Heart right ventricle (tissue), 16 donors: ENCODE results near the gene MINK1. TPM values are rescaled to one million over a fixed set of nuclear protein-coding genes. Genes with fewer than 3 reads are reported as not detected.
A peak's percentile ranks its signal among the peaks of the same experiment; 100 is the strongest.
"Not testable (repeated sequence)": the region's sequence is repeated elsewhere in the genome, so short reads cannot be mapped to it uniquely, and the experiment has no call there.

ENCODE experiments used
- ATAC-seq, 8 donors: fragments of 200-7000 bp; cut with Tn5 transposase; one replicate each; pipeline ENCODE4 v1.9.1; 2020; ENCODE audit warnings: mild to moderate bottlenecking in 8 of 8, moderate library complexity in 8 of 8, moderate number of reproducible peaks in 1 of 8
- DNase-seq, 2 donors: peaks; one replicate each; pipeline ENCODE4 v3.0.0-alpha.2; 2020
- H3K27ac ChIP-seq, 10 donors: fragments of 200-600 bp; sonication (generic) in 2 of 10; one replicate each; pipeline versions ENCODE4 v1.5.0 to v1.8.0; 2020 to 2022; ENCODE audit warnings: mild to moderate bottlenecking in 3 of 10
- H3K27me3 ChIP-seq, 7 donors: fragments of 200-600 bp; one replicate each; pipeline ENCODE4 v1.8.0; 2021 to 2022; ENCODE audit warnings: mild to moderate bottlenecking in 2 of 7
- H3K36me3 ChIP-seq, 9 donors: fragments of 200-600 bp; sonication (generic) in 1 of 9; one replicate each; pipeline versions ENCODE4 v1.5.0 to v1.8.0; 2020 to 2022; ENCODE audit warnings: mild to moderate bottlenecking in 2 of 9
- H3K4me1 ChIP-seq, 9 donors: fragments of 200-600 bp; sonication (generic) in 1 of 9; one replicate each; pipeline versions ENCODE4 v1.5.0 to v1.8.0; 2020 to 2022; ENCODE audit warnings: mild to moderate bottlenecking in 4 of 9
- H3K4me3 ChIP-seq, 10 donors: fragments of 200-600 bp; sonication (generic) in 2 of 10; one replicate each; pipeline versions ENCODE4 v1.5.0 to v1.8.0; 2020 to 2022; ENCODE audit warnings: mild to moderate bottlenecking in 7 of 10, moderate library complexity in 2 of 10
- H3K9me3 ChIP-seq, 11 donors: fragments of 200-600 bp in 10 of 11; sonication (generic) in 2 of 11; one replicate each; pipeline versions ENCODE4 v1.5.0 to v1.8.0; 2013 to 2022; ENCODE audit warnings: mild to moderate bottlenecking in 2 of 11, control low read depth in 1 of 11, moderate library complexity in 1 of 11
- CTCF ChIP-seq, 9 donors: fragments of 200-600 bp; sonication (generic) in 2 of 9; IDR thresholded peaks; one replicate each; pipeline versions ENCODE4 v1.5.0 to v1.8.0; 2021 to 2022; ENCODE audit warnings: antibody characterized with exemption in 9 of 9, mild to moderate bottlenecking in 5 of 9, moderate library complexity in 1 of 9
- WGBS, 2 donors: extraction: QIAGEN DNeasy Blood & Tissue Kit; methylation state at CpG; one replicate each; pipeline ENCODE4 v1.1.7; 2013; ENCODE audit warnings: inconsistent platforms in 1 of 2; 5-methylcytosine and 5-hydroxymethylcytosine counted together
- intact Hi-C, 10 donors: fragments of 100-400 bp; cut with DNase I; formaldehyde crosslinking; loops; one replicate each; pipeline versions ENCODE4 v1.11.1 to v1.14.2; 2022
- polyA plus RNA-seq, 2 donors: library from polyadenylated mRNA; stranded (reverse); fragments of 200-250 nt; gene quantifications; one replicate each; pipeline ENCODE4 v1.2.3, GENCODE V29; 2013
- total RNA-seq, 10 donors: library from RNA; stranded (reverse); fragmentation: NEBNext Ultra II Directional in 3 of 10; extraction: Animal tissue kit (Norgen Biotek cat#: 25700) in 3 of 10; gene quantifications; one replicate each; pipeline versions ENCODE4 v1.2.1 to v1.2.4, GENCODE V29; 2021 to 2023
- donor health status: Arrhythmogenic right ventricular cardiomyopathy.
- donor health status: ischemic (EF 13 %, LVEDD 7.1; RV severe dilation, severe dysfunction).
- donor health status: healthy with polysubstance abuse.
- donor health status: DM: no; HTN: yes; CAD: no.
- donor health status: DM: no; HTN: no; CAD: no.
- donor health status: ischemic (EF 25% LVEDD 6.9; RV normal size, moderate dysfunction).
- donor health status: ischemic (EF 25% LVEDD 5.7; RV mildly dilated, moderate dysfunction).
- donor health status: healthy.
- donor health status: DM: yes; HTN: yes; CAD: no.
- donor health status: Ischemic cardiomyopathy.
- donor health status: ischemic (EF 35%, LVEDD 5.7; RV mildly dilated, moderate dysfunction).
- donor health status: nonischemic (EF 11% LVEDD 7.7; RV severe dilation, severe dysfunction).
- donor health status: DM: yes; HTN: yes; CAD: no.
- donor health status: PGD.
- donor health status: ischemic (EF 29% LVEDD 5.4; RV normal size, mild dysfunction).
- donor health status: nonischemic (EF 23%, LVEDD 6.1; RV moderate dilation, normal function).

The MINK1 gene
- total and polyA plus RNA-seq, 12 donors, result 17.3 to 54.1 (median 33.5) TPM

DNA sequence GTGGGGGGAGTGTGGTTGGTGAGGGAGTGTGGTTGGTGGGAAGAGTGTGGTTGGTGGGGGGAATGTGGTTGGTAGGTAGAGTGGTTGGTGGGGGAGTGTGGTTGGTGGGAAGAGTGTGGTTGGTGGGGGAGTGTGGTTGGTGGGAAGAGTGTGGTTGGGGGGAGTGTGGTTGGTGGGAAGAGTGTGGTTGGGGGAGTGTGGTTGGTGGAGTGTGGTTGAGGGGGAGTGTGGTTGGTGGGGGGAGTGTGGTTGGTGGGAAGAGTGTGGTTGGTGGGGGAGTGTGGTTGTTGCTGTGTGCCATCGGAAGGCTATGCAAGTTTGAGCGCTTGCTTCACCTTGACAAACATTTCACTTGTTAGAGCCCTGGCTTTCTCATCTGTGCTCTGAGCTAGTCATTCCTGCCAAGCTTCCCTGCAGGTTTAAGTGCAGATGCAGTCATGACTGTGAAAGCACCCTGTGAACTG is 20.1 kb downstream of the MINK1 start:
- 79 to 93% methylated on average over 2 of the region's 2 CpGs for WGBS, 2 donors
- Histone ChIP-seq H3K27me3 (no peaks in the 10 kb centered on the region), H3K4me3 (no peak overlapping the region), H3K4me1 (peaks cover under 1 to 62% (median 34%) of the 10 kb centered on the region in 9 donors), H3K9me3 (no peaks in the 10 kb centered on the region), H3K36me3 (peaks cover 0 to 11% (median 0%) of the 10 kb centered on the region in 9 donors), H3K27ac (no peak overlapping the region)
- TF ChIP-seq CTCF (IDR thresholded peaks at IDR 0.05), result no peak
- intact Hi-C loops, result no loop called here
- ATAC-seq (no peak), DNase-seq (no peak)

GRCh38 chr17:4854111-4854681 is 21.1 kb downstream of the MINK1 start:
- intact Hi-C loops, result no loop called here

DNA sequence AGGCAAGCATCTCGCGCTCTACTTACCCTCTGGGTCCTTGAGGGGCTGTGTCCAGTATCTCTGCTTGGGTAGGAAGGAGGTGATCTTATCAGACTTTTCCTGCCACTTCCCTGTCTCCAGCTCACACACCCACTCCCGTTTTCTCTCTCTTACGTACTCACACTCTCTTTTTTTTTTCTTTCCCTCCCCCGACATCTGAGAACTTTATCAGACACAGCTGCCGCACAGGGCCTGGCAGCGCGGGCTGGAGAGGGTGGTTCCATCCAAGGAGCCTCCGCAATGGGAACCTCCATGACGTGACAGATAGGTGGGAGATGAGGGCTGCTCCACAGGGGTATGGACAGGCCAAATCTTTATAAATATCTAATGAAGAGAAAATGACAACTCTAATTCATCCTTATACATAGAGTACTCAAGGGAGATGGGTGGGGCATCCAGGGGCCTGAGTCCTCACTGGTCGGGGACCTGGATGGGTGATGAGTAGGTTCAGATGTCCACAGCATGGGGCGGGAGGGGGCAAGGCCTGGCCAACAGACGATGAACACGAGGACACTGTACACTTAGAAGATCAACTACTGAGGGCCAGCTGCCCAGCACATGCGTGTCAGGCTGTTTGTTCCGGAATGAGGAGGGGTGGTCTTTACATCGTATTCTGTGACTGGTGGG is 23.3 kb downstream of the MINK1 start:
- Histone ChIP-seq H3K9me3 (no peaks in the 10 kb centered on the region), H3K36me3 (peaks cover 0 to 17% (median 0%) of the 10 kb centered on the region in 9 donors), H3K4me1 (peaks cover 8 to 63% (median 43%) of the 10 kb centered on the region in 9 donors), H3K27ac (peak overlapping the region in 7 of 10 donors; percentile 28 to 88 (median 65)), H3K4me3 (no peak overlapping the region), H3K27me3 (no peaks in the 10 kb centered on the region)
- no peak for DNase-seq
- TF ChIP-seq CTCF (IDR thresholded peaks at IDR 0.05), result no peak
- WGBS, 2 donors, result 73 to 82% methylated on average over 17 of the region's 17 CpGs
- peak in 1 of 8 donors; percentile 21 for ATAC-seq
- intact Hi-C loops, result no loop called here

More at GRCh38 chr17:4854111-4854681, 21.1 kb downstream of the MINK1 start:
- Histone ChIP-seq H3K4me3 (no peak overlapping the region), H3K27me3 (no peaks in the 10 kb centered on the region), H3K9me3 (no peaks in the 10 kb centered on the region), H3K36me3 (peaks cover 0 to 11% (median 0%) of the 10 kb centered on the region in 9 donors), H3K27ac (peak overlapping the region in 2 of 10 donors; percentile 0 to 10), H3K4me1 (peaks cover 8 to 63% (median 40%) of the 10 kb centered on the region in 9 donors)
- DNase-seq, result no peak
- no peak for TF ChIP-seq CTCF (IDR thresholded peaks at IDR 0.05)
- no peak for ATAC-seq
- WGBS, 2 donors, result 95 to 97% methylated on average over 5 of the region's 5 CpGs

GRCh38 chr17:4856937-4857314 is 23.8 kb downstream of the MINK1 start:
- H3K4me1 ChIP-seq, result peaks cover 8 to 65% (median 43%) of the 10 kb centered on the region in 9 donors
- no peak for DNase-seq
- H3K27ac ChIP-seq, result peak overlapping the region in 8 of 10 donors; percentile 31 to 88 (median 68)
- WGBS, 2 donors, result 87% methylated on average over 7 of the region's 7 CpGs
- no peaks in the 10 kb centered on the region for H3K27me3 ChIP-seq
- TF ChIP-seq CTCF (IDR thresholded peaks at IDR 0.05), result no peak
- no peaks in the 10 kb centered on the region for H3K9me3 ChIP-seq
- no peak overlapping the region for H3K4me3 ChIP-seq
- H3K36me3 ChIP-seq, result peaks cover 0 to 20% (median 0%) of the 10 kb centered on the region in 9 donors
- intact Hi-C loops, result no loop called here
- ATAC-seq, result no peak

- peaks cover 8 to 61% (median 43%) of the 10 kb centered on the region in 9 donors for H3K4me1 ChIP-seq
- intact Hi-C loops, H3K27me3 ChIP-seq, H3K4me3 ChIP-seq, DNase-seq, ATAC-seq, H3K9me3 ChIP-seq: not testable (repeated sequence)
- peak overlapping the region in 9 of 10 donors; percentile 31 to 88 (median 73) for H3K27ac ChIP-seq
- 90 to 92% methylated on average over 7 of the region's 7 CpGs for WGBS, 2 donors
- H3K36me3 ChIP-seq, result peaks cover 0 to 20% (median 0%) of the 10 kb centered on the region in 9 donors
Measured at GRCh38 chr17:4857347-4857746, 24.2 kb downstream of the MINK1 start.
